ENCODE results near the gene SGK2.

The SGK2 gene

GRCh38 chr20:43571771-43572170, 12.9 kb downstream of the SGK2 start:
- DNase-seq (ENCODE audit: extremely low spot score), result no peak
- POLR2A ChIA-PET, result no interaction called here
- TF ChIP-seq, protein P1, sequence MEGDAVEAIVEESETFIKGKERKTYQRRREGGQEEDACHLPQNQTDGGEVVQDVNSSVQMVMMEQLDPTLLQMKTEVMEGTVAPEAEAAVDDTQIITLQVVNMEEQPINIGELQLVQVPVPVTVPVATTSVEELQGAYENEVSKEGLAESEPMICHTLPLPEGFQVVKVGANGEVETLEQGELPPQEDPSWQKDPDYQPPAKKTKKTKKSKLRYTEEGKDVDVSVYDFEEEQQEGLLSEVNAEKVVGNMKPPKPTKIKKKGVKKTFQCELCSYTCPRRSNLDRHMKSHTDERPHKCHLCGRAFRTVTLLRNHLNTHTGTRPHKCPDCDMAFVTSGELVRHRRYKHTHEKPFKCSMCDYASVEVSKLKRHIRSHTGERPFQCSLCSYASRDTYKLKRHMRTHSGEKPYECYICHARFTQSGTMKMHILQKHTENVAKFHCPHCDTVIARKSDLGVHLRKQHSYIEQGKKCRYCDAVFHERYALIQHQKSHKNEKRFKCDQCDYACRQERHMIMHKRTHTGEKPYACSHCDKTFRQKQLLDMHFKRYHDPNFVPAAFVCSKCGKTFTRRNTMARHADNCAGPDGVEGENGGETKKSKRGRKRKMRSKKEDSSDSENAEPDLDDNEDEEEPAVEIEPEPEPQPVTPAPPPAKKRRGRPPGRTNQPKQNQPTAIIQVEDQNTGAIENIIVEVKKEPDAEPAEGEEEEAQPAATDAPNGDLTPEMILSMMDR (IDR thresholded peaks at IDR 0.05; ENCODE audit: control extremely low read depth, extremely low read depth, low read depth, missing control alignments), result no peak
- CTCF ChIA-PET, result interaction anchor here (2.1 kb wide), 1 partner anchor 11 kb away, joined by 6 read pairs; no protein-coding TSS in a partner anchor

GRCh38 chr20:43572891-43573290, 14.1 kb downstream of the SGK2 start:
- ChIA-PET POLR2A (no interaction called here), CTCF (interaction anchor here (2.1 kb wide), 1 partner anchor 10 kb away, joined by 6 read pairs; no protein-coding TSS in a partner anchor)
- TF ChIP-seq, protein P1 (IDR thresholded peaks at IDR 0.05; ENCODE audit: control extremely low read depth, extremely low read depth, low read depth, missing control alignments), result no peak
- DNase-seq (ENCODE audit: extremely low spot score), result no peak

DNA sequence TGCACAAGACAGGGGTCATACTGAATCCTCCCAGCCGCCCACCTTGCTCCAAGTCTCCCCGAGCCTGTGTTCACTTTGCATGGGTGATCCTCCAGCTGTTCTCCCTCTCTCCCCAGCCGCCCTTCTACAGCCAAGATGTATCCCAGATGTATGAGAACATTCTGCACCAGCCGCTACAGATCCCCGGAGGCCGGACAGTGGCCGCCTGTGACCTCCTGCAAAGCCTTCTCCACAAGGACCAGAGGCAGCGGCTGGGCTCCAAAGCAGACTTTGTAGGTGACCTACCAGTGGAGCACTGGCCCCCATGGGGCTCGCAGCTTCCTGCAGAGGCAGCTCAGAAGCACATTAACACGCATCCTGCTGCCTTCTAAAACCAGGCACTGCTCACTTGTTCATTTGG, 17.3 kb downstream of the SGK2 start:
- CTCF ChIA-PET, result interaction anchor here (0.8 to 1.7 kb wide), 3 partner anchors 19 to 174 kb away, joined by 3 to 4 read pairs (median 4); no protein-coding TSS in a partner anchor
- TF ChIP-seq, protein P1 (IDR thresholded peaks at IDR 0.05; ENCODE audit: control extremely low read depth, extremely low read depth, low read depth, missing control alignments), result no peak
- POLR2A ChIA-PET, result no interaction called here
- no peak for DNase-seq (ENCODE audit: extremely low spot score)

DNA sequence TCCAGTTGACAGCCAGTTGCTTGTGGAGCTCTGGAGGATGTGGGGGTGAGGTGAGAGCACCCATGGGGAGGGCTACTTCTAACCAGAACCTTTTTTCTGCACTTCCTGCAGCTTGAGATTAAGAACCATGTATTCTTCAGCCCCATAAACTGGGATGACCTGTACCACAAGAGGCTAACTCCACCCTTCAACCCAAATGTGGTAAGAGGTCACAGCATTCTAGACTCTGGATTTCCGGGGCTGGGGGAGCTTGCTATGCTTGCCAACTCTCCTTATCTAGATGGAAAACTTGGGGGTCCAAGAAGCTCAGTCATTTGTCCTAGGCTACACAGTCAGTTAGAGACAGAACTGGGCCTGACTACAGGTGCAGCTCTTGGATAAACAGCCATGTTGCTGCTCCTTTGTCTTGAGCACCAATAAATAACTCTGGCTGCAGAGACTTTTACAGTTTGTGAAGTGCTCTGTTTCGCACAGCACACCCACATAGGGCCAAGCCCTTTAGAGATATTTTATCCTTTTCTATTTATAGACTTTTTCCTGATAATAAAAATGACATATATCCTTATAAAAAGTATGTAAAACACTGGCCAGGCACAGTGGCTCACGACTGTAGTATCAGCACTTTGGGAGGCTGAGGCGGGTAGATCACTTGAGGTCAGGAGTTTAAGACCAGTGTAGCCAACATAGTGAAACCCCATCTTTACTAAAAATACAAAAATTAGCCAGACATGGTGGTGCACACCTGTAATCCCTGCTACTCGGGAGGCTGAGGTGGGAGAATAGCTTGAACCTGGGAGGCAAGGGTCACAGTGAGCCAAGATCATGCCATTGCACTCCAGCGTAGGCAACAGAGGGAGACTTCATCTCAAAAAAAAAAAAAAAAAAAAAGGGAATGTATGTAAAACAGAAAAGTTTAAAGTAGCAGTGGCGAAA, 21.3 kb downstream of the SGK2 start:
- TF ChIP-seq, protein P1 (IDR thresholded peaks at IDR 0.05; ENCODE audit: control extremely low read depth, extremely low read depth, low read depth, missing control alignments), result no peak
- DNase-seq (ENCODE audit: extremely low spot score), result no peak
- CTCF ChIA-PET, result interaction anchor here (0.7 to 0.9 kb wide), 2 partner anchors 10 to 11 kb away, joined by 4 read pairs; no protein-coding TSS in a partner anchor
- POLR2A ChIA-PET, result no interaction called here

DNA sequence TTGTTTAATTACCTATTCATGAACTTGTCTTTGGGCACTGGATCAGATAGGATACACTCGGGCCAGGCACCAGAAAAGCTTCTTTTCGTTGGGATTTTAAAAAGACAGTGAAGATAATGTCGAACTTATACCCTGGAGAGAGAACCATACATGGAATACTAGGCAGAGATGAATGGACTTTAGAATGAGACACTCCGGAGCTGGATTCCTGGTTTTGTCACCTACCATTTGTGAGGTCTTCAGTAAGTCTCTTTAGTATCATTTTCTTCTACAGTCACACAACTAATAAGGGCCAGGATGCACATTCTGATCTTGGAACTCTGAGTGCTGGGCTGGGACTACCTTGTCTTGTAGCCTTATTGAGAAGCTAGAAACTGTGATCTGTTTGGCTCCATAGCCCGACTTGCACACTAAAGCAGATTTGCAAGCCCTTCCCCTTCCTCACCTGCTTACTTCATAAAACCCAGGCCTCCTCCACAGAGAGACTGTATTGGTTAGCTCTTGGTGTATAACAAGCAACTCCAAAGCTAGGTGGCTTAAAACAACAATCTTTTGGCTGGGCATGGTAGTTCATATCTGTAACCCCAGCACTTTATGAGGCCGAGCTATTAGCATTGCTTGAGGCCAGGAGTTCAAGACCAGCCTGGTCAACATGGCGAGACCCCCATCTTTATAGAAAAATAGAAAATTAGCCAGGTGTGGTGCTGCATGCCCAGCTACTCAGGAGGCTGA, 24.5 kb downstream of the SGK2 start:
- TF ChIP-seq, protein P1 (IDR thresholded peaks at IDR 0.05; ENCODE audit: control extremely low read depth, extremely low read depth, low read depth, missing control alignments), result no peak
- DNase-seq (ENCODE audit: extremely low spot score), result no peak
- POLR2A ChIA-PET, result no interaction called here
- CTCF ChIA-PET, result interaction anchor here (0.8 to 2.4 kb wide), 6 partner anchors 11 to 105 kb away, joined by 3 to 6 read pairs (median 3); no protein-coding TSS in a partner anchor

GRCh38 chr20:43583982-43584432, 25.2 kb downstream of the SGK2 start:
- ChIA-PET CTCF (interaction anchor here (1.3 to 2.4 kb wide), 5 partner anchors 12 to 104 kb away, joined by 3 to 6 read pairs (median 3); no protein-coding TSS in a partner anchor), POLR2A (no interaction called here)
- TF ChIP-seq, protein P1 (IDR thresholded peaks at IDR 0.05; ENCODE audit: control extremely low read depth, extremely low read depth, low read depth, missing control alignments), result no peak
- no peak for DNase-seq (ENCODE audit: extremely low spot score)
